ENCODE data around the gene SPRED2.

SPRED2 gene

DNA sequence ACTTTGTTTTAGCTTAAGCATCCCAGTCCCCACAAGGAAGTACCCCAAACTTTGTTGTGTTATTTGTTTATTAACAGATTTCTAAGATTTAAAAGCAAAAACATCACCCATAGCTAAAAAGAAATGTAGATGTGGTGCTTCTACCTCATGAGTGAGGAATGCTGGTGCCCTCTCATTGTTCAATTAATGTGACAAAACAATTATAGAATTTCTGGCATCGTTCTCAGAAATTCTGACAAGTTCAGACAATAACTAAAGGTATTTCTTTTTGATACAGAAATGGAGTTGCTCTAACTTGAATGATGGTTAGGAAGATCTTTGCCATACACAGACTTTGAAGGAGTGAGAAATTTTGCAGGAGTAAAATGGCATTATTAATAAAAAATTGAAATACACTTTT, 42.9 kb downstream of the SPRED2 start:
- no peaks in the 10 kb centered on the region for H3K27me3 ChIP-seq (replicated peaks in 2 of 5; ENCODE audit: control insufficient read depth in 4 of 5, insufficient read depth in 5 of 5, low read length in 4 of 5)
- no peak overlapping the region for H3K4me3 ChIP-seq (ENCODE audit: control insufficient read depth in 1 of 7, extremely low read depth in 1 of 7, insufficient read depth in 4 of 7, low read depth in 2 of 7, low read length in 6 of 7)
- H3K36me3 ChIP-seq (ENCODE audit: control insufficient read depth in 4 of 4, insufficient read depth in 4 of 4, low read length in 3 of 4), result no peaks in the 10 kb centered on the region
- H3K27ac ChIP-seq (ENCODE audit: insufficient read depth in 1 of 2, low read depth in 1 of 2, low read length in 2 of 2, poor library complexity in 1 of 2, severe bottlenecking in 2 of 2), result no peak overlapping the region
- no CpG with 5 or more reads among the region's 1 CpG for WGBS (ENCODE audit: insufficient coverage)
- H3K4me1 ChIP-seq (ENCODE audit: control extremely low read depth in 1 of 4, control insufficient read depth in 4 of 4, insufficient read depth in 4 of 4, low read length in 3 of 4), result peaks cover 6 to 54% (median 19%) of the 10 kb centered on the region in 4 experiments
- CTCF ChIA-PET, result interaction anchor here (1.0 kb wide), 1 partner anchor 8 kb away, joined by 5 read pairs; no protein-coding TSS in a partner anchor
- no peak for DNase-seq
- POLR2A ChIA-PET, result no interaction called here
- no peaks in the 10 kb centered on the region for H3K9me3 ChIP-seq (ENCODE audit: control extremely low read depth in 1 of 5, control insufficient read depth in 4 of 5, insufficient read depth in 2 of 5, low read depth in 1 of 5, low read length in 4 of 5)

DNA sequence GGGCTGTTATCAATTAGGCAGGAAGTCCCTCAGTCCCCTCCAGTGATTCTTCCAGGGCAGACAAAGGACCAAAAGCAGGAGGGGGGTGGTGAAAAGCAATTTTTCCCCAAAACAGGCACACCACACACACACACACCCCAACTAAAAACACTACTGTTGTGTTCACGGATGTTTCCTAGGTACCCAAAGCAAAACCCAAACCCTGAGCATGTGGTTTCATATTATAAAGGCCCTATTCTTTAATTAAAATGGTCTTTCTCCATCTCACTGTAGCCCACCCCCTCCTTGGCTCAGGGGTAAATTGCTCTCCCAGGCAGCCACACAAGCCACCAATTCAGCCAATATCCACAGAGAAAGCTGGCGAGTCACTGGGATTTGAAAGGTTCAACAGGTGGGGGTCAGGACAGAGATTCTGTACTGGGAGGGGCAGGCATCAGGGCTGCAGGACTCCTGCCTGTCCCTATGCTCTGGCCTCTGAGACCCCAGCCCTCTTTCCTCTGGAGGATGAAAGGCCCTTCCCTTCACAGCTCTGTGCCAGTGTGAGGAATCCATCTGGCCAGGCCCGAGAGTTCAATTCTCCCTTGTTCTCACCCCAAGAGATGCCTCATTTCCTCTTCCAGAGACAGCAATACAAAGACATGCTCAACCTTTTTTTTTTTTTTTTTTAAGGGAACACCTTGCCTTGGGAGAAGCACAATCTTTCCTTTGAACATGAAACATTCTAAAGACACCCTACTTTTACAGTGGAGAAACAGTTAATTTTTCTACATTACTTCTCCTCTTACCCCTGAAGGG, 43.6 kb downstream of the SPRED2 start:
- Histone ChIP-seq H3K4me1 (ENCODE audit: control extremely low read depth in 1 of 4, control insufficient read depth in 4 of 4, insufficient read depth in 4 of 4, low read length in 3 of 4) (peaks cover 6 to 57% (median 25%) of the 10 kb centered on the region in 4 experiments), H3K36me3 (ENCODE audit: control insufficient read depth in 4 of 4, insufficient read depth in 4 of 4, low read length in 3 of 4) (no peaks in the 10 kb centered on the region), H3K4me3 (ENCODE audit: control insufficient read depth in 1 of 7, extremely low read depth in 1 of 7, insufficient read depth in 4 of 7, low read depth in 2 of 7, low read length in 6 of 7) (no peak overlapping the region), H3K27me3 (replicated peaks in 2 of 5; ENCODE audit: control insufficient read depth in 4 of 5, insufficient read depth in 5 of 5, low read length in 4 of 5) (no peaks in the 10 kb centered on the region), H3K9me3 (ENCODE audit: control extremely low read depth in 1 of 5, control insufficient read depth in 4 of 5, insufficient read depth in 2 of 5, low read depth in 1 of 5, low read length in 4 of 5) (no peaks in the 10 kb centered on the region), H3K27ac (ENCODE audit: insufficient read depth in 1 of 2, low read depth in 1 of 2, low read length in 2 of 2, poor library complexity in 1 of 2, severe bottlenecking in 2 of 2) (no peak overlapping the region)
- WGBS (ENCODE audit: insufficient coverage), result 100% methylated on average over 2 of the region's 3 CpGs
- ChIA-PET CTCF (interaction anchor here (1.0 kb wide), 1 partner anchor 8 kb away, joined by 5 read pairs; no protein-coding TSS in a partner anchor), POLR2A (no interaction called here)
- no peak for DNase-seq

DNA sequence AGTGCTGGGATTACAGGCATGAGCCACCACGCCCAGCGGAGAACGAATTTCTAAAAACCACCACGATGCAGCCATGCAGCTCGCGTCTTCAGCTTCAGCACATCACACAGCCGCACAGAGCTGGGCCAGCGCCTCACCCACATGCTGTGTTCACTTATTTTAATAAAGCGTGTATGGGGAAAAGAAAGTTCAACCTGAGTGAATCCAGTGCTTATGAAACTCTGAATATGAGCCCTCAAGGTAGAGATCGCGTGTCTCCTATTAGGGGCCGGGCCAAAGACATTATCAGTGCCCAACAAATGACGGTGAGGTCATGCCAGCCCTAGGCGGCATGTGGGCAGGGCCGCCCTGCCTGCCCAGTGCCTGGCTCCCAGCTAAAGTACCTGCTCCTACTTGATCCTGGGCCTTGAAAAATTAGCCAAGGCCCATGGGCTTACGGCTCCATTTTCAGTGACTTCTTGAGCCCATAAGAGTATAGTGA, 44.3 kb downstream of the SPRED2 start:
- Histone ChIP-seq H3K9me3 (ENCODE audit: control extremely low read depth in 1 of 5, control insufficient read depth in 4 of 5, insufficient read depth in 2 of 5, low read depth in 1 of 5, low read length in 4 of 5) (no peaks in the 10 kb centered on the region), H3K4me1 (ENCODE audit: control extremely low read depth in 1 of 4, control insufficient read depth in 4 of 4, insufficient read depth in 4 of 4, low read length in 3 of 4) (peaks cover 6 to 61% (median 32%) of the 10 kb centered on the region in 4 experiments), H3K27me3 (replicated peaks in 2 of 5; ENCODE audit: control insufficient read depth in 4 of 5, insufficient read depth in 5 of 5, low read length in 4 of 5) (no peaks in the 10 kb centered on the region), H3K27ac (ENCODE audit: insufficient read depth in 1 of 2, low read depth in 1 of 2, low read length in 2 of 2, poor library complexity in 1 of 2, severe bottlenecking in 2 of 2) (no peak overlapping the region), H3K36me3 (ENCODE audit: control insufficient read depth in 4 of 4, insufficient read depth in 4 of 4, low read length in 3 of 4) (no peaks in the 10 kb centered on the region), H3K4me3 (ENCODE audit: control insufficient read depth in 1 of 7, extremely low read depth in 1 of 7, insufficient read depth in 4 of 7, low read depth in 2 of 7, low read length in 6 of 7) (no peak overlapping the region)
- DNase-seq, result no peak
- ChIA-PET POLR2A (no interaction called here), CTCF (interaction anchor here (0.9 to 1.6 kb wide), 3 partner anchors 15 to 38 kb away, joined by 3 to 6 read pairs (median 3); no protein-coding TSS in a partner anchor)
- 97% methylated on average over 16 of the region's 16 CpGs for WGBS (ENCODE audit: insufficient coverage)

DNA sequence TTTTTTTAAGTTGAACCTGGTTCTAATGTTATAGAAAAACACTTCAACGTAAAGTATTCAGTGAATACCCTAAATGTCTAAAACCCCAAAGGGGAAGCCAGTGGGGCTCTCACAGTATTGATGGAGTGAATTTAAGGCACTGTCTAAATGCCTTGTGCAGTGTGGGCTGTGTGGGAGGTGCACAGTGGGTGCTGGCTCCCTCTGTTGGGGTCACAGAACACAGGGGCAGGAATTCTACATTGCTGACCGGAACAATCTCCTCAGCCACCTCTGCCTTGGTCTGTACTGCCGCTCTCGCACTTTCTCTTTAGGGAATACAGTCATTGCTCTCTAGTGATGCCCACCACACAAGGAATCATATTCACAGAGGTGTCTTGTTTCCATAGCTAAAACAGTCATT, 45.4 kb downstream of the SPRED2 start:
- 96% methylated on average over 4 of the region's 4 CpGs for WGBS (ENCODE audit: insufficient coverage)
- no peak for DNase-seq
- no peak overlapping the region for H3K27ac ChIP-seq (ENCODE audit: insufficient read depth in 1 of 2, low read depth in 1 of 2, low read length in 2 of 2, poor library complexity in 1 of 2, severe bottlenecking in 2 of 2)
- no peak overlapping the region for H3K4me3 ChIP-seq (ENCODE audit: control insufficient read depth in 1 of 7, extremely low read depth in 1 of 7, insufficient read depth in 4 of 7, low read depth in 2 of 7, low read length in 6 of 7)
- CTCF ChIA-PET, result interaction anchor here (0.9 to 1.6 kb wide), 5 partner anchors 14 to 46 kb away, joined by 3 to 6 read pairs (median 4); partner anchors contain the start of gene SPRED2
- H3K4me1 ChIP-seq (ENCODE audit: control extremely low read depth in 1 of 4, control insufficient read depth in 4 of 4, insufficient read depth in 4 of 4, low read length in 3 of 4), result peaks cover 6 to 68% (median 41%) of the 10 kb centered on the region in 4 experiments
- no peaks in the 10 kb centered on the region for H3K27me3 ChIP-seq (replicated peaks in 2 of 5; ENCODE audit: control insufficient read depth in 4 of 5, insufficient read depth in 5 of 5, low read length in 4 of 5)
- no peaks in the 10 kb centered on the region for H3K36me3 ChIP-seq (ENCODE audit: control insufficient read depth in 4 of 4, insufficient read depth in 4 of 4, low read length in 3 of 4)
- POLR2A ChIA-PET, result interaction anchor here (0.7 to 0.8 kb wide), 2 partner anchors 111 to 1782 kb away, joined by 3 read pairs; no protein-coding TSS in a partner anchor
- no peaks in the 10 kb centered on the region for H3K9me3 ChIP-seq (ENCODE audit: control extremely low read depth in 1 of 5, control insufficient read depth in 4 of 5, insufficient read depth in 2 of 5, low read depth in 1 of 5, low read length in 4 of 5)

DNA sequence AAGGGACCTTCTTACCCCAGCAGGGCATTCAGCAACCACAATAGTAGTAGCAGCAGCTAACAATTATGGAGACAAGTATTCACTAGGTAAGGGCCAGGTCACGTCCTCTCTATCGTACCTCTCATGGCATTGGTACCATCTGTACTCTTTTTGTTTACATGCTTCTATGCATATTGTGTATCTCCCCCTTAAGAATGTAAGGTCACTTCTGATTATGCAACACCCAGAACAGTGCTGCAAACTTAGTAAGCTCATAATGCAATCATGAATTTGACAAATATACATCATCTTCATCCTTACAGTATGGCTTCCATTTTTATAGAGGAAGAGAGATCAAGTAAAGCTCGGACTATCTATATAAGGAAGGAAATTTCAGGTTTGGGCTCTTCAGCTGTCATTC, 46.1 kb downstream of the SPRED2 start:
- peaks cover 6 to 71% (median 47%) of the 10 kb centered on the region in 4 experiments for H3K4me1 ChIP-seq (ENCODE audit: control extremely low read depth in 1 of 4, control insufficient read depth in 4 of 4, insufficient read depth in 4 of 4, low read length in 3 of 4)
- ChIA-PET POLR2A (interaction anchor here (0.7 kb wide), 1 partner anchor 110 kb away, joined by 3 read pairs; no protein-coding TSS in a partner anchor), CTCF (interaction anchor here (1.5 to 1.6 kb wide), 3 partner anchors 15 to 47 kb away, joined by 4 to 6 read pairs (median 4); partner anchors contain the start of gene SPRED2)
- H3K9me3 ChIP-seq (ENCODE audit: control extremely low read depth in 1 of 5, control insufficient read depth in 4 of 5, insufficient read depth in 2 of 5, low read depth in 1 of 5, low read length in 4 of 5), result no peaks in the 10 kb centered on the region
- no peak overlapping the region for H3K4me3 ChIP-seq (ENCODE audit: control insufficient read depth in 1 of 7, extremely low read depth in 1 of 7, insufficient read depth in 4 of 7, low read depth in 2 of 7, low read length in 6 of 7)
- no peaks in the 10 kb centered on the region for H3K27me3 ChIP-seq (replicated peaks in 2 of 5; ENCODE audit: control insufficient read depth in 4 of 5, insufficient read depth in 5 of 5, low read length in 4 of 5)
- no peaks in the 10 kb centered on the region for H3K36me3 ChIP-seq (ENCODE audit: control insufficient read depth in 4 of 4, insufficient read depth in 4 of 4, low read length in 3 of 4)
- H3K27ac ChIP-seq (ENCODE audit: insufficient read depth in 1 of 2, low read depth in 1 of 2, low read length in 2 of 2, poor library complexity in 1 of 2, severe bottlenecking in 2 of 2), result no peak overlapping the region
- DNase-seq, result no peak
- WGBS (ENCODE audit: insufficient coverage), result 94% methylated on average over 2 of the region's 3 CpGs

DNA sequence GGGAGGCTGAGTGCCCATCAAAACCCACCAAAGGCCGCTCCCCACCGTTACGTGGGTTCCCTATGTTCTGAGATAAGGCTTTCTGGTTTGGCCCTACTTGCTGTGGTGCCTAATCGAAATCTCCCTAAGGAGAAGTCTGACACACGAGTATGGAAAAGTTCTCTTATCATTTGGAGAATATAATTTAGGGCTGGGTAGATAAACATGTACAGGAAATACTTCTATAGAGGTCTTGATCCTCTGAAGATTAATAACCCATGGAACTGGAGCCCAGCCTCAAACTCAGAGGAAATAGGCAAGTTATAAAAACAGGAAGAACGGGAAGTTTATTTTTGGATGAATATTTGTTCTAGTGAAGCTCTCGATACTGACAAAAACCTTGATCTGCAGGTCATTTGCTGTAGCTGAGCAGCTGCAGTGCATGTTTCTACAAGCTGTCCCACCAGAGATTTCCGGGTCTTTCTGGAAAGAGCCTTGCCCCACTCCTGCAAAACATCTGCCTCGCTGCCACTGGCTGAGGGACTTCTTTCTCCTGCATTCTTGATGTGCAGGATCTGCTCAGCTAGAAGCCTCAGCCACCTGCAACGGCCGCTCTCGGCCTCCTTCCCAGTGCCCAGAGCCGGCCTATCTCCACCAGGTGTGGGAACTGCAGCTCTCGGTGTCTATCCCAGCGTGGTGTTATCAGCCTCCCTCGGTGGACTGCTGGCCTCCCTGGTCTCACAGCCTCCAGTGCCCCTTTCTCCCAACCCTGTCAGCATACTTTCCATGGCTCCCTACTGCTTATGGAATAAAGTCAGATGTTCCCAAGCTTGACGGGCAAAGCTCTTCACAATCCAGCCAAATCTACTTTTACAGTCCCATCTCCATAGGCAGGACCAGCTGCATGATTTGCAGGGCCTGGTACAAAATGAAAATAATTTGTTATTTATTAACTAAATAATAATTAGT, 48.6 kb downstream of the SPRED2 start:
- Histone ChIP-seq H3K27ac (ENCODE audit: insufficient read depth in 1 of 2, low read depth in 1 of 2, low read length in 2 of 2, poor library complexity in 1 of 2, severe bottlenecking in 2 of 2) (no peak overlapping the region), H3K4me1 (ENCODE audit: control extremely low read depth in 1 of 4, control insufficient read depth in 4 of 4, insufficient read depth in 4 of 4, low read length in 3 of 4) (peaks cover 0 to 65% (median 42%) of the 10 kb centered on the region in 4 experiments), H3K9me3 (ENCODE audit: control extremely low read depth in 1 of 5, control insufficient read depth in 4 of 5, insufficient read depth in 2 of 5, low read depth in 1 of 5, low read length in 4 of 5) (no peaks in the 10 kb centered on the region), H3K36me3 (ENCODE audit: control insufficient read depth in 4 of 4, insufficient read depth in 4 of 4, low read length in 3 of 4) (no peaks in the 10 kb centered on the region), H3K27me3 (replicated peaks in 2 of 5; ENCODE audit: control insufficient read depth in 4 of 5, insufficient read depth in 5 of 5, low read length in 4 of 5) (no peaks in the 10 kb centered on the region), H3K4me3 (ENCODE audit: control insufficient read depth in 1 of 7, extremely low read depth in 1 of 7, insufficient read depth in 4 of 7, low read depth in 2 of 7, low read length in 6 of 7) (peak overlapping the region in 2 of 7 experiments; percentile 1 to 30)
- ChIA-PET POLR2A (interaction anchor here (0.6 to 0.9 kb wide), 3 partner anchors 15 to 179 kb away, joined by 3 to 4 read pairs (median 3); no protein-coding TSS in a partner anchor), CTCF (interaction anchor here (0.8 to 1.8 kb wide), 9 partner anchors 9 to 112 kb away, joined by 3 to 5 read pairs (median 4); no protein-coding TSS in a partner anchor)
- WGBS (ENCODE audit: insufficient coverage), result 48% methylated on average over 11 of the region's 17 CpGs
- no peak for DNase-seq

Data from common myeloid progenitor, CD34-positive (primary cell).